GM18951 (cell line): ENCODE measurements around the gene GMNN.
"Not testable (repeated sequence)": the region's sequence is repeated elsewhere in the genome, so short reads cannot be mapped to it uniquely, and the experiment has no call there.

Experiments
- POLR2A ChIP-seq: IDR thresholded peaks from 4 replicates; pipeline ENCODE4 v1.6.1; 2011; ENCODE audit warnings: mild to moderate bottlenecking; ENCODE audit not compliant: insufficient read length, insufficient read depth; ENCODE audit errors: extremely low read depth
- in situ Hi-C: fragments of 300-500 bp; cut with MboI; formaldehyde crosslinking; loops from one replicate; pipeline ENCODE4 v1.12.0; 2022; ENCODE audit warnings: low sequenced_read_pairs, mixed read lengths, inconsistent platforms; ENCODE audit not compliant: unreplicated experiment

The GMNN gene

GRCh38 chr6:24752917-24753492 is 21.7 kb upstream of the GMNN start:
- in situ Hi-C loops: no loop called here
- TF ChIP-seq POLR2A: no peak

- TF ChIP-seq POLR2A: no peak
- in situ Hi-C loops: no loop called here
Measured at GRCh38 chr6:24753545-24753944, 21.2 kb upstream of the GMNN start.

GRCh38 chr6:24754378-24754777 is 20.4 kb upstream of the GMNN start:
- in situ Hi-C loops: not testable (repeated sequence)

GRCh38 chr6:24755279-24755678 is 19.5 kb upstream of the GMNN start:
- in situ Hi-C loops: no loop called here

GRCh38 chr6:24757611-24758010 is 17.1 kb upstream of the GMNN start:
- no peak for TF ChIP-seq POLR2A
- in situ Hi-C loops: no loop called here

More at GRCh38 chr6:24755279-24755678, 19.5 kb upstream of the GMNN start:
- TF ChIP-seq POLR2A: no peak

- in situ Hi-C loops: loop anchor here (10.0 kb wide), 1 partner anchor 175 kb away; no protein-coding TSS in a partner anchor
- no peak for TF ChIP-seq POLR2A
Measured at GRCh38 chr6:24759718-24760117, 15.0 kb upstream of the GMNN start.

GRCh38 chr6:24760210-24760609 is 14.5 kb upstream of the GMNN start:
- in situ Hi-C loops: loop anchor here (10.0 kb wide), 1 partner anchor 175 kb away; no protein-coding TSS in a partner anchor
- no peak for TF ChIP-seq POLR2A

- no peak for TF ChIP-seq POLR2A
- in situ Hi-C loops: loop anchor here (10.0 kb wide), 1 partner anchor 177 kb away; no protein-coding TSS in a partner anchor
Measured at GRCh38 chr6:24761193-24761835, 13.4 kb upstream of the GMNN start.

- TF ChIP-seq POLR2A: no peak
- in situ Hi-C loops: loop anchor here (10.0 kb wide), 1 partner anchor 177 kb away; no protein-coding TSS in a partner anchor
Measured at GRCh38 chr6:24761851-24762250, 12.9 kb upstream of the GMNN start.

- no peak for TF ChIP-seq POLR2A
Measured at GRCh38 chr6:24763578-24763977, 11.2 kb upstream of the GMNN start.

GRCh38 chr6:24764833-24765828 is 9.6 kb upstream of the GMNN start:
- in situ Hi-C loops: loop anchor here (10.0 kb wide), 1 partner anchor 180 kb away; no protein-coding TSS in a partner anchor

More at GRCh38 chr6:24763578-24763977, 11.2 kb upstream of the GMNN start:
- in situ Hi-C loops: loop anchor here (10.0 kb wide), 1 partner anchor 179 kb away; no protein-coding TSS in a partner anchor

GRCh38 chr6:24765968-24766367 is 8.8 kb upstream of the GMNN start:
- in situ Hi-C loops: loop anchor here (10.0 kb wide), 1 partner anchor 181 kb away; no protein-coding TSS in a partner anchor
